Uterus (tissue), 4 donors: Measurements from ENCODE around the gene SAP30L. TPM values are rescaled to one million over a fixed set of nuclear protein-coding genes. Genes with fewer than 3 reads are reported as not detected.

Experiments
- DNase-seq, 2 donors: peaks; one replicate each; pipeline ENCODE4 v3.0.0-alpha.2; 2019 to 2020
- H3K27ac ChIP-seq, 2 donors: fragments of 200-600 bp; sonication (generic); 1 replicate in 1 of 2; 2 replicates in 1 of 2; pipeline ENCODE4 v1.5.1; 2016 to 2018
- H3K27me3 ChIP-seq, 2 donors: fragments of 200-600 bp; sonication (generic); one replicate each; pipeline ENCODE4 v1.5.1; 2018 to 2019; ENCODE audit warnings: control low read depth in 1 of 2
- H3K36me3 ChIP-seq, 2 donors: fragments of 200-600 bp; sonication (generic); one replicate each; pipeline ENCODE4 v1.5.1; 2019; ENCODE audit warnings: control low read depth in 1 of 2
- H3K4me1 ChIP-seq, 2 donors: fragments of 200-600 bp; sonication (generic); one replicate each; pipeline ENCODE4 v1.5.1; 2018 to 2019; ENCODE audit warnings: control low read depth in 1 of 2
- H3K4me3 ChIP-seq, 2 donors: fragments of 200-600 bp; sonication (generic); 1 replicate in 1 of 2; 2 replicates in 1 of 2; pipeline ENCODE4 v1.5.1; 2018 to 2019; ENCODE audit warnings: mild to moderate bottlenecking in 1 of 2
- H3K9me3 ChIP-seq, 2 donors: fragments of 200-600 bp; sonication (generic); one replicate each; pipeline ENCODE4 v1.5.1; 2019; ENCODE audit warnings: control low read depth in 1 of 2
- CTCF ChIP-seq, 4 experiments: fragments of 200-600 bp in 2 of 4; fragments of 450-650 bp in 2 of 4; sonication (generic) in 2 of 4; IDR thresholded peaks; one replicate each; pipeline ENCODE4 v1.5.1; 2016 to 2019; ENCODE audit warnings: antibody characterized with exemption in 4 of 4, mild to moderate bottlenecking in 2 of 4, moderate library complexity in 1 of 4
- POLR2A ChIP-seq, 2 donors: fragments of 450-650 bp; IDR thresholded peaks; one replicate each; pipeline ENCODE4 v1.6.1; 2016; ENCODE audit warnings: antibody characterized with exemption in 2 of 2, mild to moderate bottlenecking in 1 of 2, moderate library complexity in 1 of 2
- intact Hi-C: fragments of 100-400 bp; cut with DNase I; formaldehyde crosslinking; loops from one replicate; pipeline ENCODE4 v1.15.1; 2023; ENCODE audit warnings: low total_unique reads
- total RNA-seq, 4 donors: library from RNA; depleted of rRNA in 3 of 4; stranded (reverse); fragments of >200 nt in 3 of 4; gene quantifications; one replicate each; pipeline versions ENCODE4 v1.1.0 to v1.2.4, GENCODE V29; 2014 to 2023
- donor health status: DM: yes; HTN: yes; CAD: no.

Gene SAP30L
- 10 to 100 TPM in 3 of 4 donors, 1 to 10 TPM in 1; 9.5 to 61.7 (median 31.2) TPM for total RNA-seq

GRCh38 chr5:154445422-154446194, at the start of gene SAP30L:
SAP30L (plus strand) TSS chr5:154445997; CDS start chr5:154446605, 608 bp downstream.
- intact Hi-C loops = no loop called here
- Histone ChIP-seq H3K9me3 (no peaks in the 10 kb centered on the region), H3K4me3 (peak within 1 kb of the TSS; percentile 79 to 90), H3K27me3 (no peaks in the 10 kb centered on the region), H3K36me3 (no peaks in the 10 kb centered on the region), H3K27ac (peak within 1 kb of the TSS; percentile 83 to 93), H3K4me1 (peaks cover 3 to 5% of the 10 kb centered on the region in 2 donors)
- TF ChIP-seq CTCF (IDR thresholded peaks at IDR 0.05) (no peak), POLR2A (IDR thresholded peaks at IDR 0.05) (peak; percentile 78 to 85)
- DNase-seq = peak; percentile 93 to 99

- Histone ChIP-seq H3K4me3 (no peak overlapping the region), H3K27me3 (no peaks in the 10 kb centered on the region), H3K36me3 (no peaks in the 10 kb centered on the region), H3K27ac (no peak overlapping the region), H3K9me3 (no peaks in the 10 kb centered on the region), H3K4me1 (no peaks in the 10 kb centered on the region)
- TF ChIP-seq POLR2A (IDR thresholded peaks at IDR 0.05) (no peak), CTCF (IDR thresholded peaks at IDR 0.05) (no peak)
- intact Hi-C loops = no loop called here
- DNase-seq = no peak
Measured at GRCh38 chr5:154396128-154396527, 49.7 kb upstream of the SAP30L start.

GRCh38 chr5:154397652-154398406, 48.0 kb upstream of the SAP30L start:
- H3K36me3 ChIP-seq = no peaks in the 10 kb centered on the region
- H3K27ac ChIP-seq = no peak overlapping the region
- H3K4me1 ChIP-seq = no peaks in the 10 kb centered on the region
- intact Hi-C loops = no loop called here
- H3K4me3 ChIP-seq = no peak overlapping the region
- H3K9me3 ChIP-seq = no peaks in the 10 kb centered on the region
- TF ChIP-seq POLR2A (IDR thresholded peaks at IDR 0.05) (no peak), CTCF (IDR thresholded peaks at IDR 0.05) (no peak)
- DNase-seq = no peak
- H3K27me3 ChIP-seq = no peaks in the 10 kb centered on the region

GRCh38 chr5:154400678-154401077, 45.1 kb upstream of the SAP30L start:
- TF ChIP-seq POLR2A (IDR thresholded peaks at IDR 0.05) = no peak
- Histone ChIP-seq H3K27ac (no peak overlapping the region), H3K4me3 (no peak overlapping the region), H3K36me3 (no peaks in the 10 kb centered on the region), H3K9me3 (no peaks in the 10 kb centered on the region), H3K27me3 (no peaks in the 10 kb centered on the region), H3K4me1 (peaks cover 0 to 3% of the 10 kb centered on the region in 2 donors)
- intact Hi-C loops = loop anchor here (10.0 kb wide), 1 partner anchor 326 kb away; no protein-coding TSS in a partner anchor
- no peak for DNase-seq

- no peaks in the 10 kb centered on the region for H3K9me3 ChIP-seq
- H3K4me3 ChIP-seq = no peak overlapping the region
- intact Hi-C loops = loop anchor here (10.0 kb wide), 1 partner anchor 327 kb away; no protein-coding TSS in a partner anchor
Measured at GRCh38 chr5:154401355-154401754, 44.4 kb upstream of the SAP30L start.

More at GRCh38 chr5:154401355-154401754, 44.4 kb upstream of the SAP30L start:
- Histone ChIP-seq H3K36me3 (no peaks in the 10 kb centered on the region), H3K27me3 (no peaks in the 10 kb centered on the region), H3K4me1 (peaks cover 0 to 3% of the 10 kb centered on the region in 2 donors), H3K27ac (no peak overlapping the region)
- TF ChIP-seq CTCF (IDR thresholded peaks at IDR 0.05) (no peak), POLR2A (IDR thresholded peaks at IDR 0.05) (no peak)
- DNase-seq = no peak
